Sigmoid colon (tissue), 4 donors: Measurements from ENCODE around the gene SORCS2.

Experiments
- POLR2AphosphoS5 ChIP-seq, 4 donors: sonication (generic); formaldehyde crosslinking; IDR thresholded peaks; one replicate each; pipeline ENCODE4 v1.6.1; 2017; ENCODE audit warnings: antibody characterized with exemption in 4 of 4
- TF ChIP-seq, protein P1 (sequence below), 4 experiments: fragments of 450-650 bp in 3 of 4; fragments of 200-600 bp in 1 of 4; IDR thresholded peaks; one replicate each; pipeline ENCODE4 v1.5.1; 2016 to 2019; ENCODE audit warnings: antibody characterized with exemption in 4 of 4, mild to moderate bottlenecking in 3 of 4, moderate library complexity in 2 of 4

DNA sequence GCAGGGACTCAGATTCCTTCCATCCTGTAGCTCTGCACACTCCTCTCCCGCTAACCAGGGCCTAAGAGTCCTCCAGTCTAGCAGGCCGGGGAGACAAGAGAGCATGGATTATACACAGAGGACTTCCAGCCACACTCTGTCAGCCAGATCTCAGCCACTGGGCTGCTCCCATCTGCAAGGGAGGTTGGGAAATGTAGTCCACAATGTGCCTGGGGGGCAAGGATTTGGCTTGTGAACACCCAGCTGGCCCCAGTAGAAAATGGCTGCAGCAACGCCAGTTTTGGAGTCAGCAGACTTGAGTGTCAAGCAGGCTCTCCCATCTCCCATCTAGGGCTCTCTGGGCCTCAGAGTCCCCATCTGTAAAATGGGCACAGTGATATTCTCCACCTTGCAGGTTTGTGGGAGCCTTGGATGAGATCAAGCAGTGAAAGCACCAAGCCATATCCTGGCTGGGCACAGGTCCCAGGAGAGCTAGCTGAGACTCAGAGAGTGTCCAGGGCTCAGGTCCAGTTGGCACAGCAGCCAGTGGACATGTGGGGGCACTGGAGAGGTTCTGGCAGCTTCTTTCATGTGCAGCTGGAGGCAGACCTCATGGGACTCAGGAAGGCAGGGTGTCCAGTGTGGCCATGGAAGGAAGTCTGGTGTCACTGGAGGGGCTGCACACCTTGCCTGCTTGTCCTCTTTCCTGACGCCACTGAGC is 227.8 kb downstream of the SORCS2 start:
- TF ChIP-seq, protein P1, sequence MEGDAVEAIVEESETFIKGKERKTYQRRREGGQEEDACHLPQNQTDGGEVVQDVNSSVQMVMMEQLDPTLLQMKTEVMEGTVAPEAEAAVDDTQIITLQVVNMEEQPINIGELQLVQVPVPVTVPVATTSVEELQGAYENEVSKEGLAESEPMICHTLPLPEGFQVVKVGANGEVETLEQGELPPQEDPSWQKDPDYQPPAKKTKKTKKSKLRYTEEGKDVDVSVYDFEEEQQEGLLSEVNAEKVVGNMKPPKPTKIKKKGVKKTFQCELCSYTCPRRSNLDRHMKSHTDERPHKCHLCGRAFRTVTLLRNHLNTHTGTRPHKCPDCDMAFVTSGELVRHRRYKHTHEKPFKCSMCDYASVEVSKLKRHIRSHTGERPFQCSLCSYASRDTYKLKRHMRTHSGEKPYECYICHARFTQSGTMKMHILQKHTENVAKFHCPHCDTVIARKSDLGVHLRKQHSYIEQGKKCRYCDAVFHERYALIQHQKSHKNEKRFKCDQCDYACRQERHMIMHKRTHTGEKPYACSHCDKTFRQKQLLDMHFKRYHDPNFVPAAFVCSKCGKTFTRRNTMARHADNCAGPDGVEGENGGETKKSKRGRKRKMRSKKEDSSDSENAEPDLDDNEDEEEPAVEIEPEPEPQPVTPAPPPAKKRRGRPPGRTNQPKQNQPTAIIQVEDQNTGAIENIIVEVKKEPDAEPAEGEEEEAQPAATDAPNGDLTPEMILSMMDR (IDR thresholded peaks at IDR 0.05): no peak
- TF ChIP-seq POLR2AphosphoS5 (IDR thresholded peaks at IDR 0.05): no peak
